GM12864 (cell line): ENCODE results near the gene MCUR1.

Experiments
- DNase-seq: peaks from one replicate; pipeline ENCODE4 v3.0.0-alpha.2; 2011; ENCODE audit warnings: low read depth
- H3K4me3 ChIP-seq: 2 replicates; pipeline ENCODE4 v1.5.1; 2011; ENCODE audit warnings: mild to moderate bottlenecking, low read depth, low read length, control low read depth
- CTCF ChIP-seq: IDR thresholded peaks from 2 replicates; pipeline ENCODE4 v1.5.1; 2011; ENCODE audit warnings: low read depth, mild to moderate bottlenecking, moderate library complexity, low read length, control low read depth, inconsistent platforms; ENCODE audit errors: missing control alignments

MCUR1 gene

GRCh38 chr6:13827032-13827431 is 12.7 kb upstream of the MCUR1 start:
- TF ChIP-seq CTCF, result no peak
- no peak for DNase-seq
- no peak overlapping the region for H3K4me3 ChIP-seq

GRCh38 chr6:13825871-13826270 is 11.5 kb upstream of the MCUR1 start:
- no peak for TF ChIP-seq CTCF
- no peak overlapping the region for H3K4me3 ChIP-seq
- DNase-seq, result no peak

GRCh38 chr6:13818341-13818740 is 4.0 kb upstream of the MCUR1 start:
- no peak overlapping the region for H3K4me3 ChIP-seq
- no peak for TF ChIP-seq CTCF
- DNase-seq, result no peak

DNA sequence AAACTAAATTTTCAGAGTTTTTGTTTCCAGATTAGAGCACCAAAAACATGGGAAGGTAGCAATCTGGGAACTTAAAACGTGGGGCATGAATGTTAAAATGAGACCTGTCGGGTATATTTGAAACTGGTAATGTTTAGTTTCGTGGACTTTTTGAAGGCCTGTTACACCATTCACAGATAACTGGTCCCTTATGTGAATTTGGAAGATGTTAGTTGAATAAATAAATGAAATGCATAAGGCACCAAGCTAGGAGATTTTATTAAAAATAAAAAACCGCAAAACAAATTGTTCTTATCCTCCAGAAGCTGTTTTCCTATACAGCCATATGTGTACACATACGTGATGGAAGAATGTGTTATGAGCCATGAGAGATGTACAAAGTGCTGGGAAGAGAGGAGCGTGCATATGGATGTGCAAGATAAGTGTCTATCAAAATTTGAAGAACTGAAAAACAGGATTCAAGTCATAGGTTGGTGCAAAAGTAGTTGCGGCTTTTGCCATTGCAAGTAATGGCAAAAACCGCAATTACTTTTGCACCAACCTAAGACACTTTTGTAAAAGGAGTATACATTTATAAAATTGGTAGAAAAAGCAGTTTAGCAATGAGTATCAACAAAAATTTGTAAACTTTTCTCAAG is 700 bp upstream of the MCUR1 start:
- TF ChIP-seq CTCF, result no peak
- H3K4me3 ChIP-seq, result peak overlapping the region; percentile 96

GRCh38 chr6:13813621-13814175 is 659 bp downstream of the MCUR1 start:
- TF ChIP-seq CTCF, result no peak
- peak overlapping the region; percentile 96 for H3K4me3 ChIP-seq
- no peak for DNase-seq

More for the DNA sequence above, 700 bp upstream of the MCUR1 start:
- DNase-seq, result no peak

- peak overlapping the region; percentile 96 for H3K4me3 ChIP-seq
- DNase-seq, result no peak
- no peak for TF ChIP-seq CTCF
These were observed 1.3 kb downstream of the MCUR1 start for GRCh38 chr6:13813026-13813425.

- no peak for TF ChIP-seq CTCF
- no peak for DNase-seq
- H3K4me3 ChIP-seq, result no peak overlapping the region
These were observed 2.1 kb downstream of the MCUR1 start for GRCh38 chr6:13812359-13812642.
